K562 (cell line): ENCODE measurements around the gene DDR2.

Experiments
- CTCF ChIP-seq, 3 experiments: IDR thresholded peaks in 2 of 3; conservative IDR thresholded peaks in 1 of 3; 2 replicates each; pipeline ENCODE4 v1.5.1; 2011 to 2012; ENCODE audit warnings: low read length in 3 of 3, mild to moderate bottlenecking in 3 of 3, control low read depth in 2 of 3, improper control_type of control experiment in 1 of 3, inconsistent platforms in 1 of 3, low read depth in 1 of 3, mixed read lengths in 1 of 3, moderate library complexity in 1 of 3; ENCODE audit not compliant: insufficient read depth in 2 of 3
- DACH1 ChIP-seq: fragments of 450-650 bp; IDR thresholded peaks from 2 replicates; pipeline ENCODE4 v1.6.1; 2018; ENCODE audit not compliant: partially characterized antibody
- SP1 ChIP-seq: sonication (generic); formaldehyde crosslinking; IDR thresholded peaks from 2 replicates; pipeline ENCODE4 v1.8.1; 2022; ENCODE audit warnings: mild to moderate bottlenecking, missing genetic modification reagents

DNA sequence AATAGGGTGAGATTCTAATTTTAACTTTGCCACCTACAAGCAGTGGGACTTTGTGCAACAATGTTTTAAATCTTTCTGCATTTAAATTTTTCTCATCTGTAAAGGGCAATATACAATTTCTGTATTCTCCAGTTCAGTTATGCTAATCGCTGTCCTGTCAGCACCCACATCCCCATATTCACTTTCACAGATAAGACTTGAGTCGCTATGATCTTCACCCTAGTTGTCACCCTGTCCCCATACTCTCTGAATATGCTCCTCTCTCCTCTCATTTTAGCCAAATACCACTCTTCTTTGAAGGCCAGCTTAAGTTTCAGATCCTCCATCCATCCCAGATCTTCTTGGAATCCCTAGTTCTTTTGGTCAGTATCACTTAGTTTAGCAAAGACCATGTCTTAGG is 8.8 kb downstream of the DDR2 start:
- TF ChIP-seq SP1 (CRISPR knock-in tag): no peak
- no peak for TF ChIP-seq CTCF (IDR thresholded peaks at IDR 0.05 in 2 of 3, conservative IDR thresholded peaks at IDR 0.05 in 1 of 3; ENCODE audit: insufficient read depth in 2 of 3, low read depth in 1 of 3, low read length in 3 of 3)
- no peak for TF ChIP-seq DACH1
